K562 (cell line): ENCODE data around the gene LIF. TPM values are rescaled to one million over a fixed set of nuclear protein-coding genes. Genes with fewer than 3 reads are reported as not detected.

Source experiments
- EP400 ChIP-seq: fragments of 450-650 bp; IDR thresholded peaks from 2 replicates; pipeline ENCODE4 v1.6.1; 2017; ENCODE audit warnings: antibody characterized with exemption, mild to moderate bottlenecking, moderate library complexity
- HOXB6 ChIP-seq: fragments of 250-450 bp; sonication (Bioruptor Pico); IDR thresholded peaks from 2 replicates; pipeline ENCODE4 v1.5.1; 2022; ENCODE audit warnings: mild to moderate bottlenecking, borderline replicate concordance
- L3MBTL2 ChIP-seq: fragments of 450-650 bp; IDR thresholded peaks from 2 replicates; pipeline ENCODE4 v1.6.1; 2016; ENCODE audit warnings: mild to moderate bottlenecking, moderate library complexity
- NEUROD1 ChIP-seq: fragments of 150-350 bp; IDR thresholded peaks from 2 replicates; pipeline ENCODE4 v1.6.1; 2014; ENCODE audit warnings: borderline replicate concordance, low read length, low read depth; ENCODE audit not compliant: partially characterized antibody
- RAD21 ChIP-seq, 2 experiments: fragments of 250-450 bp in 1 of 2; fragments of 450-650 bp in 1 of 2; sonication (Bioruptor Pico) in 1 of 2; formaldehyde crosslinking in 1 of 2; IDR thresholded peaks in 1 of 2; conservative IDR thresholded peaks in 1 of 2; 2 replicates each; pipeline versions ENCODE4 v1.4.0 to v1.8.0; 2020 to 2022; ENCODE audit warnings: mild to moderate bottlenecking in 2 of 2, moderate library complexity in 1 of 2
- RAD51 ChIP-seq: fragments of 450-650 bp; IDR thresholded peaks from 2 replicates; pipeline ENCODE4 v1.7.1; 2016; ENCODE audit warnings: low read depth, mild to moderate bottlenecking, borderline replicate concordance
- SMC3 ChIP-seq: conservative IDR thresholded peaks from 2 replicates; pipeline ENCODE4 v1.6.1; 2011; ENCODE audit warnings: low read depth, low read length, improper control_type of control experiment; ENCODE audit not compliant: insufficient read depth
- ZBTB7A ChIP-seq: IDR thresholded peaks from 2 replicates; pipeline ENCODE4 v1.6.1; 2011; ENCODE audit warnings: low read depth, mild to moderate bottlenecking, low read length, moderate library complexity, borderline replicate concordance; ENCODE audit not compliant: control insufficient read depth
- ZFX ChIP-seq: sonication (generic); formaldehyde crosslinking; IDR thresholded peaks from 2 replicates; pipeline ENCODE4 v1.8.0; 2022; ENCODE audit warnings: mild to moderate bottlenecking, missing genetic modification reagents, moderate library complexity
- polyA plus RNA-seq, 8 experiments: library from polyadenylated mRNA; depleted of rRNA in 4 of 8; stranded (reverse) in 5 of 8; unstranded in 3 of 8; fragments of >200 nt; fragmentation: Nextera tagmentation in 2 of 8; fragmentation: Illumina TruSeq in 1 of 8; extraction: Ambion mirVana in 2 of 8; extraction: Trizol in 1 of 8; gene quantifications; 2 replicates each; pipeline versions ENCODE4 v1.2.1 to v1.2.3, GENCODE V29; 2011 to 2014; ENCODE audit warnings: inconsistent platforms in 1 of 8, missing spikeins in 1 of 8
- total RNA-seq, 7 experiments: library from RNA; depleted of rRNA in 6 of 7; stranded (reverse); fragments of >200 nt in 6 of 7; fragmentation: Illumina TruSeq in 2 of 7; extraction: Trizol in 2 of 7; gene quantifications; 2 replicates each; pipeline versions ENCODE4 v1.2.1 to v1.2.3, GENCODE V29; 2011 to 2021; ENCODE audit warnings: low replicate concordance in 1 of 7
- TF ChIP-seq, protein P1 (sequence below), 2 experiments: IDR thresholded peaks in 1 of 2; conservative IDR thresholded peaks in 1 of 2; 2 replicates each; pipeline ENCODE4 v1.6.1; 2016; ENCODE audit warnings: low read depth in 2 of 2, mild to moderate bottlenecking in 1 of 2, missing compliant biosample characterization in 1 of 2, missing genetic modification characterization in 1 of 2, moderate library complexity in 1 of 2
- TF ChIP-seq, protein P2 (sequence below): fragments of 450-650 bp; IDR thresholded peaks from 2 replicates; pipeline ENCODE4 v1.6.1; 2017; ENCODE audit warnings: antibody characterized with exemption, mild to moderate bottlenecking
- TF ChIP-seq, protein P3 (sequence below): fragments of 450-650 bp; formaldehyde crosslinking; IDR thresholded peaks from 2 replicates; pipeline ENCODE4 v1.4.0; 2022; ENCODE audit warnings: mild to moderate bottlenecking, moderate library complexity
- TF ChIP-seq, protein P4 (sequence below), 2 experiments: fragments of 450-650 bp in 1 of 2; sonication (generic) in 1 of 2; formaldehyde crosslinking in 1 of 2; IDR thresholded peaks in 1 of 2; conservative IDR thresholded peaks in 1 of 2; 2 replicates each; pipeline versions ENCODE4 v1.6.1 to v1.8.1; 2016 to 2023; ENCODE audit warnings: mild to moderate bottlenecking in 2 of 2, moderate library complexity in 2 of 2, inconsistent platforms in 1 of 2, missing genetic modification reagents in 1 of 2

Gene LIF
- total and polyA plus RNA-seq, 9 of the 15 experiments (the other 6 are each of a cell fraction or from before 2014, with no cell fraction given), result 0.05 to 0.39 (median 0.18) TPM; not detected in 3

DNA sequence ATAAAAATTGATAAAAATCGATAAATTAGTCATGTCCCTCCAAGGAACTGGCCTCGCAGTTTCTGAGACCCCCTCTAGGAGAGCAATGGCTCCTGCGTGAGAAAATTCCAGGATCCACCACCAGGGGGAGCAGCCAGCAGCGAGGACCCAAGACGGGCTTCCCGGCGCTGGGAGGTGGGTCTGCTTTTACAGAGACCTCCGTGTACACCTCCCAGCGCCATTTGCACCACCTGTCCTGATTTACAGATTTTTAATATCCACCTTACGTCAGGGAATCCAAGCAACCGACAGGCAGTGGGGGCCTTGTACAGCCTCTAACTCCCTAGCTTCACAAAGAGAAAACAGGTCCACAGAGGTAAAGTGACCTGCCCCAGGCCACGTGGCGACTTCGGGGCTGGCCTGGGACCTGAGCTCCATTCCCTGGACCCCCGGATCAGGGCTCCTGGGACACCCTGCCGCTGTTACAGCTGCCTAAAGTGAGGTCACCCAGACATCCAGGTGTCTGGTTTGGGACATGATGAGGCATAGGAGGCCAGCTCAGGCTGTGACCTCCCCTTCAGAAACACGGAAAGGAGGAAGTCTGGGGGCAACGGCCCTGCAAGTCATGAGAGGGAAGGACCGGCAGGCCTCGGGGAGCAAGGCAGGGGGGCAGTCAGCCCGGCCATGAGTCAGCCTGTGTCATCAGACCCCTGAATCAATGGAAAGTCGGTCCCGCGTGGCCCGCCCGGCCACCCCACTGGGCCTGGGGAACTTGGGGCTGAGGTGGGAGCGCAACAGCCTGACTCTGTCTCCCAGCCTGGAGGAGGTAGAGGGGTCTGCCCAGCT, 16.6 kb upstream of the LIF start (continued):
- TF ChIP-seq RAD21 (CRISPR knock-in tag; conservative IDR thresholded peaks at IDR 0.05 in 1 of 2, IDR thresholded peaks at IDR 0.05 in 1 of 2) (peak; percentile 49 to 71), EP400 (peak; percentile 48; the same call in 1 of the 2 replicates), SMC3 (peak; percentile 73), ZBTB7A (peak; percentile 72), RAD51 (0 out of 2 replicates have a peak, but pooled peaks have one; percentile 21), NEUROD1 (no peak), ZFX (CRISPR knock-in tag) (no peak), L3MBTL2 (peak; percentile 71), HOXB6 (CRISPR knock-in tag) (no peak)
- TF ChIP-seq, protein P1, sequence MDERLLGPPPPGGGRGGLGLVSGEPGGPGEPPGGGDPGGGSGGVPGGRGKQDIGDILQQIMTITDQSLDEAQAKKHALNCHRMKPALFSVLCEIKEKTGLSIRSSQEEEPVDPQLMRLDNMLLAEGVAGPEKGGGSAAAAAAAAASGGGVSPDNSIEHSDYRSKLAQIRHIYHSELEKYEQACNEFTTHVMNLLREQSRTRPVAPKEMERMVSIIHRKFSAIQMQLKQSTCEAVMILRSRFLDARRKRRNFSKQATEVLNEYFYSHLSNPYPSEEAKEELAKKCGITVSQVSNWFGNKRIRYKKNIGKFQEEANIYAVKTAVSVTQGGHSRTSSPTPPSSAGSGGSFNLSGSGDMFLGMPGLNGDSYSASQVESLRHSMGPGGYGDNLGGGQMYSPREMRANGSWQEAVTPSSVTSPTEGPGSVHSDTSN (CRISPR knock-in tag; IDR thresholded peaks at IDR 0.05; ENCODE audit: low read depth), result no peak
- TF ChIP-seq, protein P1 (tag; conservative IDR thresholded peaks at IDR 0.05; ENCODE audit: low read depth), result no peak
- TF ChIP-seq, protein P2, sequence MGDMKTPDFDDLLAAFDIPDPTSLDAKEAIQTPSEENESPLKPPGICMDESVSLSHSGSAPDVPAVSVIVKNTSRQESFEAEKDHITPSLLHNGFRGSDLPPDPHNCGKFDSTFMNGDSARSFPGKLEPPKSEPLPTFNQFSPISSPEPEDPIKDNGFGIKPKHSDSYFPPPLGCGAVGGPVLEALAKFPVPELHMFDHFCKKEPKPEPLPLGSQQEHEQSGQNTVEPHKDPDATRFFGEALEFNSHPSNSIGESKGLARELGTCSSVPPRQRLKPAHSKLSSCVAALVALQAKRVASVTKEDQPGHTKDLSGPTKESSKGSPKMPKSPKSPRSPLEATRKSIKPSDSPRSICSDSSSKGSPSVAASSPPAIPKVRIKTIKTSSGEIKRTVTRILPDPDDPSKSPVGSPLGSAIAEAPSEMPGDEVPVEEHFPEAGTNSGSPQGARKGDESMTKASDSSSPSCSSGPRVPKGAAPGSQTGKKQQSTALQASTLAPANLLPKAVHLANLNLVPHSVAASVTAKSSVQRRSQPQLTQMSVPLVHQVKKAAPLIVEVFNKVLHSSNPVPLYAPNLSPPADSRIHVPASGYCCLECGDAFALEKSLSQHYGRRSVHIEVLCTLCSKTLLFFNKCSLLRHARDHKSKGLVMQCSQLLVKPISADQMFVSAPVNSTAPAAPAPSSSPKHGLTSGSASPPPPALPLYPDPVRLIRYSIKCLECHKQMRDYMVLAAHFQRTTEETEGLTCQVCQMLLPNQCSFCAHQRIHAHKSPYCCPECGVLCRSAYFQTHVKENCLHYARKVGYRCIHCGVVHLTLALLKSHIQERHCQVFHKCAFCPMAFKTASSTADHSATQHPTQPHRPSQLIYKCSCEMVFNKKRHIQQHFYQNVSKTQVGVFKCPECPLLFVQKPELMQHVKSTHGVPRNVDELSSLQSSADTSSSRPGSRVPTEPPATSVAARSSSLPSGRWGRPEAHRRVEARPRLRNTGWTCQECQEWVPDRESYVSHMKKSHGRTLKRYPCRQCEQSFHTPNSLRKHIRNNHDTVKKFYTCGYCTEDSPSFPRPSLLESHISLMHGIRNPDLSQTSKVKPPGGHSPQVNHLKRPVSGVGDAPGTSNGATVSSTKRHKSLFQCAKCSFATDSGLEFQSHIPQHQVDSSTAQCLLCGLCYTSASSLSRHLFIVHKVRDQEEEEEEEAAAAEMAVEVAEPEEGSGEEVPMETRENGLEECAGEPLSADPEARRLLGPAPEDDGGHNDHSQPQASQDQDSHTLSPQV, result peak; percentile 75
- TF ChIP-seq, protein P3, sequence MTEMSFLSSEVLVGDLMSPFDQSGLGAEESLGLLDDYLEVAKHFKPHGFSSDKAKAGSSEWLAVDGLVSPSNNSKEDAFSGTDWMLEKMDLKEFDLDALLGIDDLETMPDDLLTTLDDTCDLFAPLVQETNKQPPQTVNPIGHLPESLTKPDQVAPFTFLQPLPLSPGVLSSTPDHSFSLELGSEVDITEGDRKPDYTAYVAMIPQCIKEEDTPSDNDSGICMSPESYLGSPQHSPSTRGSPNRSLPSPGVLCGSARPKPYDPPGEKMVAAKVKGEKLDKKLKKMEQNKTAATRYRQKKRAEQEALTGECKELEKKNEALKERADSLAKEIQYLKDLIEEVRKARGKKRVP (CRISPR knock-in tag), result no peak
- TF ChIP-seq, protein P4, sequence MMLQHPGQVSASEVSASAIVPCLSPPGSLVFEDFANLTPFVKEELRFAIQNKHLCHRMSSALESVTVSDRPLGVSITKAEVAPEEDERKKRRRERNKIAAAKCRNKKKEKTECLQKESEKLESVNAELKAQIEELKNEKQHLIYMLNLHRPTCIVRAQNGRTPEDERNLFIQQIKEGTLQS (IDR thresholded peaks at IDR 0.05), result peak; percentile 49
- TF ChIP-seq, protein P4 (CRISPR knock-in tag; conservative IDR thresholded peaks at IDR 0.05), result no peak
